LHCN-M2 (cell line): Measurements from ENCODE around the gene LIMS1. TPM values are rescaled to one million over a fixed set of nuclear protein-coding genes. Genes with fewer than 3 reads are reported as not detected.
"Not testable (repeated sequence)": the region's sequence is repeated elsewhere in the genome, so short reads cannot be mapped to it uniquely, and the experiment has no call there.

Experiments used
- DNase-seq: peaks from one replicate; pipeline ENCODE4 v3.0.0-alpha.2; 2012; ENCODE audit warnings: low read depth
- total RNA-seq: library from RNA; depleted of rRNA; stranded (reverse); fragments of >200 nt; gene quantifications from 2 replicates; pipeline ENCODE4 v1.2.3, GENCODE V29; 2014

Gene LIMS1
- total RNA-seq, 1 experiment from 2014 or later: 198 TPM

DNA sequence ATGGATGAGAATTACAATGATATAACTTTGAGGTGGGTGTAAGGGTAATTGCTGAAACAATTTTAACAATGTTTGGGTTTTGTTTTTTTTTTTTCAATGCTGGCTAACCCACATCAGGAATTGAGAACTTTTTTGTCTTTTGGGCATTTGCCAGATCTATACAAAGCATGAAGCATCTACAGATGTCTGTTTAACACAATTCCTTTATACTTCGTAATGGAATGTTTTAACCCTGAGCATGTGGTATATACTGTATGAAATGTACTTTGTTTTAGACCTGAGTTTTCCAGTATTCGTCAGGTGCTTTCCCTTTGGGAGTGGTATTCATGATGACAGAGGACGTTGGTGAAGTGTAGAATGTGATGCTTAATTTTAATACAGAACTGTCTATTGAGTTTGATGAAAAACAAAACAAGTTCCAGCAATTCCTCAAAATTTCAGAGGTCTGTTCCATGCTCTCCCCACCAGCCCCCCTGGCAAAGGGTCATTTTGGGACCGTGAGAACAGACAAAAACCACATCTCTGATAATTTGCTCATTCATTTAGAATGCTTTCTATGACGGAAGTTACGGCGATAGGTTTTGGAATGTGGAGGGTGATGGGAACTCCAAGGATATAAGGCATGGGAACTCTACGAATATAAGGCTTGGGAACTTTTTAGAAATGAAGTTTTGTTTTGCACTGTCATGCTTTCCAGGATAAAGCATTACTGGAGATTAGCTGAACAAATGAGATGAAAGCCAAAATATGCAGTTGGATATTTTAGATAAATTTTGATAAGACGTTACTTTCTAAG, 14.1 kb downstream of the LIMS1 start:
- no peak for DNase-seq

DNA sequence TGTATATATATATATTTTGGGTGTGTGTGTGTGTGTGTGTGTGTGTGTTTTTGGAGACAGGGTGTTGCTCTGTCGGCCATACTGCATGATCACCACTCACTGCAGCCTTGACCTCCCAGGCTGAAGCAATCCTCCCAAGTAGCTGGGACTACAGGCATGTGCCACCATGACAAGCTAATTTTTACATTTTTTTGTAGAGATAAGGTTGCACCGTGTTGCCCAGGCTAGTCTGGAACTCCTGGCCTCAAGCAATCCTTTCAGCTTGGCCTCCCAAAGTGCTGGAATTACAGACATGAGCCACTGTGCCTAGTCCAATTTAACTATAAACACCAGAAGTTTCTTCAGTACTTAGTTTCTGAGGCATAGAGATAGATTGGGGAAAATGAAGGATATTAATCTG, 18.3 kb downstream of the LIMS1 start:
- DNase-seq: no peak

GRCh38 chr2:108553209-108553919, 19.1 kb downstream of the LIMS1 start:
- no peak for DNase-seq

DNA sequence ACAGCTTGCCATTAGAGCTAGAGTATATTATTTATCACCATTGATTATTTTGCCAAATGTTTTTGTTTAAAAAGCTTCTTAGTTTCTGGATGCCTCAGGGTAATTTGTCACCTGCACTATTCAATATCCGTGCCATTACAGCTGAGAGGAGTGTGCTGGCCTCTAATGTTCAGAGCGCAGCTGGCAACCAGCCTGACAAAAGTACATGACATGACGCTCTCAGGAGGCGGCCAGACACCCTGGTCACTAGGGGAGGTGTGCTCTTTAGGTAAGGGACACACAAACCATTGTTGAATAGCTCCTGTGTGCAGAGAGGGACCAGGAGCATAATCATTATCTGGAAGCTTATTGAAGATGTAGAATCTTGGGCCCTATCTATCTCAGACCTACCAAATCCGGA, 20.3 kb downstream of the LIMS1 start:
- no peak for DNase-seq

GRCh38 chr2:108555572-108555971, 21.3 kb downstream of the LIMS1 start:
- no peak for DNase-seq

DNA sequence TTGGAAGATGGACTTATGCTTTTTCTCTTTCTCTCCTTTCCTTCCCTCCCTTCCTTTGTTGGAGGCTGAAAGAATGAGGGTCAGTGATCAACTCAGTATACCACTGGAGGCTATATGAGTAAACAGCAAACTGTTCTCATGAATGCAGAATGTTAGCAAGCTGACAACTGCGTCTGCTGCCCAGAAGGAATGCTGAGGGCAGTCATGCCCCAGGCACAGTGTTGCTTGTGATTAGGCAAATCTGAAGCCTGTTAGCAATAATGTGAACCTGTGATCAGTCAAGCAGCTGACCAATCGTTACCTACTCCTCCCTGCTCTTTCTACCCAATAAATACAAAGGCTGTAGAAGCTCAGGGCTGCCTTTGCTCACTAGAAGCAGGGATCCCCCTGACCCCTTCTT, 22.3 kb downstream of the LIMS1 start:
- DNase-seq: not testable (repeated sequence)

GRCh38 chr2:108560241-108560811, 26.1 kb downstream of the LIMS1 start:
- no peak for DNase-seq

DNA sequence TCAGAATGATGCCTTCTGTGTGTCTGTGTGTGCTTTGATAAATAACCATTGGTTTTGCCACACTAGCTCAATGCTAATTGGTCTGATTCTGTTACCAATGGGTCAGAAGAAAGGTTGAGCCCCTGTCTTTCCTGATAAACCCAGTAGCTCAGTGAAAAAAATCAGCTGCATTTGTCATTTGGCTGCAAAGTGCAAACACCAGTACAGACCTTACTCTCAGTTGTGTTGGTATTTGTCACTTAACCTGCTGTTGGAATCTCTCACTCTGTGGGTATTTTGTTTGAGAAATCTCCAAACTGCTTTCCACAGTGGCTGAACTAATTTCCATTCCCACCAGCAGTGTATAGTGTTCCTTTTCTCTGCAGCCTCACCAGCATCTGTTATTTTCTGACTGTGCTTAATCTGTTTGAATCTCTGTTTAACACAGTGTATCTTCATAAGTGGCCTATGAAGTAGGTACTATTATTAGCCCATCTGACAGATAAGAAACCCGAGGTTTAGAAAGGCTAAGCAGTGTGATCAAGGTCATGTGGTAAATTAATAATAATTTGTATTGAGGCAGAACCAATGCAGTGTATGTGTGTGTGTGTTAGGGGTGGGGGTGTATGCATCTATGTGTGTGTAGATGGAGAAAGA, 26.7 kb downstream of the LIMS1 start:
- no peak for DNase-seq

GRCh38 chr2:108562274-108562673, 28.0 kb downstream of the LIMS1 start:
- DNase-seq: no peak

DNA sequence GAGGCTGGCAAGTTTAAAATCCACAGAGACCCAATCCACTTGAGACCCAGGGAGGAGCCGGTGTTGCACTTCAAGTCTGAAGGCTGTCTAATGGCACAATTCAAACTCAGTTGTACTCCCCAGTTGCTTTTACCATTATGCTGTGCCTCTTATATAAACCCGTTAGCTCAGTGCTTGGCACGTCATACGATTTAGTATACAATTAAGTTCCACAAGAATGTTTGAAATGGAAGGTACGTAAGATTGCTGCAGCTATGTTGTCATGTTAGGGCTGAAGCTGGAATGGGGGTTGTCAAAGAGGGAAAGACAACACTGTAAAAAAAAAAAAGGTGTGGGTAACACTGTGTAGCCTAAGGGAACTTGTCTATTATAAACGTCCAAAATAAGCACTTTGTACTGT, 30.2 kb downstream of the LIMS1 start:
- DNase-seq: no peak

GRCh38 chr2:108565778-108566375, 31.6 kb downstream of the LIMS1 start:
- DNase-seq: no peak

GRCh38 chr2:108570416-108570815, 36.1 kb downstream of the LIMS1 start:
- peak; percentile 36 for DNase-seq

GRCh38 chr2:108571286-108571685, 37.0 kb downstream of the LIMS1 start:
- DNase-seq: no peak

DNA sequence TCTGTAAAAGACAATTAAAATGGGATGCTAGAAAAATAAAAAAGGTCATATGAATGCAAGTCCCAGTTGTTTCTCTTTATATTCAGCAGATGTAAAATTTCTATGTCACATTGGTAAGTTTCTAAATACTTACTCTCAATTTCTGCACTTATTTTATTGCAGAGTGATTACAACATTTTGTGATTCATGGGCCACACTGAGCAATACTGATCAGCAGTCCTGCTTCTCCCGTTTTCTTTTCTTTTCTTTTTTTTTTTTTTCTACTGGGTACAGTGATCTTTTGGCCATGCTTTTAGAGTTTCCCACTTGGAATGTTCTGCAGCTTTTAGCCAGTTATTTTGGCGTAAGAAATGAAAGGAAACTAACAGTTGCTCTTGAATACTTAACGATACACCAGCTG, 38.8 kb downstream of the LIMS1 start:
- DNase-seq: peak; percentile 74

DNA sequence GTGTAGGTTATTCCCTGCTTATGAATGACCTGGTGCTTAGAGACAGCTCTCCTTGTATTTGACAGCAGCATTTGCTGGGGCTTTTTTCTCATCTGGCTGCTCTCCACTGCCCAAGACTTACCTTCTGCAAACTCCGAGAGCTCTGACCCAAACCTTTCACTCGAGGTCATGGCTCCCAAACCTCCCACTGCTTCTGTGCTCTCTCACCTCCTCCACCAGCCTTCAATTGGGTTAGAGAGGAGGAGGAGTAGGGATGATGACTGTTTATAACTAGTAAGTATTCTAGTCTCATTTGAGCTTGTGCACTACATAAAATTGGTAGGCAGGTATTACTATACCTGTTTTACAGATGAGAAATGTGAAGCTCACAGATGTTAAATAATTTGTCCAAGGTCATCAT, 40.1 kb downstream of the LIMS1 start:
- no peak for DNase-seq

DNA sequence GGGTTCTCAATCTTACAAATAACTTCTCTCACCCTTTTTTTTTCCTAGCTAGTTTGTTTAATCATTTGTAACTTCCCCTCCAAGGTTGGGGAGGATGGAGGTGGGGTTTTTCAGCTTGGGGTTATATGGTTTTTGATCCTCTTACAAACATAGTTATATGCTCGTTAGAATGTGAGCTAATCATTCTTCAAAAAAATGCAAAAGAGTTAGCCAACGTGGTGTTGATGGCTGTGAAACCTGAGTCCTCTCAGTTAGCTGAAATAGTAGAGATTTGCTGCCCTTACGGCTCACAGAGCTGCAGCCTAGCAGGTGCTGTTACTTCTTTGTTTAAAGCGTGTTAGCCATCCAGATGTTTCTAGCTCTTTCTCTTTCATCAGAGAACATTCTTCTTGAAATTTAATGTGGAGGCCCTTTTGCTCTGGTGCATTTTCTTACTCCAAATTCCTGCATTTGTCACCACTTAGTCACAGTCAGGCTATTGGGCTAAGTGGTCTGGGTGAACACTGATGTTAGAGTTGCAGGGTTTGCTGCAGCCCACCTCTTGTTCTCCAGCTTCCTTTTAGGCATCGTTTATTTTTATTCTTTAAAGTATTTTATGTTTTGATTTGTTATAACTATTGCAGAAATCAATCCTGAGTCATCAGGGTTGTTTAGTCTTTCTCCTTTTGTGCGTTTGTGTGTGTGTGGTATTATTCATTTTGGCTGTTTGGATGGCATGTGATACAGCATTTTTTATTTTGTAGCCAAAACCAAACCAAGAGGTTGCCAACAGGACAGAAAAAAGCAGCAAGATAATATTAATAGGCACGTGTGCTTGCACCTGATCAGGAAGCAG, 41.1 kb downstream of the LIMS1 start:
- DNase-seq: peak; percentile 83

DNA sequence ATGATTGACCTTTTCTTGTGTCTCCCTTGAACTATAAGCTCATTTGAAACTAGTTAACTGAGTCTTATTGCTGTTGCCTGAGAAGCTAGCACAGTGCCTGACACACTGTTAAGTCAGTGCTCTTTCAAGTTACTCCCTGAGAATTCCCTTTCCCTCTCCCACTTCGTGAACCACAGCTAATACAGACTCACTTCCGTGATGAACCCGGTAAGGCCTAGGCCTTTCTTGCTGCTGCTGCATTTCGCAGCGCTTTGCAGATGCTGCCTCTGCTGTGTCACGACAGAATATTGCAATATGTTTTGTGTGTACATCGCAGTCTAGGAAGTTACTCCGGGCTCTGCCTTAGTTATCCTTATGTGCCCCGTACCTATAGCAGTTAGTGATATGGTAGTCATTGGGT, 42.8 kb downstream of the LIMS1 start:
- no peak for DNase-seq

DNA sequence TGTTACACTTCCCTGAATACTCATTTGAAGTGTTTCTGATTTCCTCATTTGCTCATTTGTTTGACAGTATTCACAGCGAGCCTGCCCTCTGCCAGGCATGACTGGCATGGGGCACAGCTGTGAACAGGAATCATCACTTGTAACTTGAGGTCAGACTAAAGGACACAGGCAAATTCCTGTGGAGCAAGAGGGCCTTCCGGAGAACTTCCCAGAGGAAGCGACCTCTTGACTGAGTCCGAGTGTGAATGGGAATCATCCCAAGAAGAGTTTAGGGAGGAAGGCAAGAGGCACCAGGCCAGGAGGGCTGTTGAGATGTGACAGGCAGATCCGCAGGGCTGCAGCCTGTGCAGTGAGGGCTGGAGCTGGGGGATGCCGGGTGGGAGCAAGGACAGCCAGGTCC, 45.4 kb downstream of the LIMS1 start:
- peak; percentile 95 for DNase-seq

DNA sequence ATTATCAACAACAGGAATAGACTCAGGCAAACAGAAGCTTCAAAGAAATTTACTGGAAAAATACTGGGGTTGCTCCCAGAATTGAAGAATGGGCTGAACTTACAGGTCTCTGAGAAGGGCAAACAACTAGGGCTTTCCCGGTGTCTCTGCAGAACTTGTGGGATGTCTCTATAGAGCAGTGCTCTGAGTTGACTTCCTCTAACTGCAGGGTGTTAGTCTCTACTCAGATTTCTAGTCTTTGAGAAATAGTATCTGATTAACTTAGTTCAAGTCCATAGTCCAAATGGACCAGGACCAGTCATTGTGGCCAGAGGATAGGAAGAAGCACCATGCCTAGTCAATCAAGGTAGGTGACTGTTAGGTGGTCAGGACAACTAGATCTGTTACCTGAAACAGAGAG, 45.8 kb downstream of the LIMS1 start:
- no peak for DNase-seq

- peak; percentile 81 for DNase-seq
Observed at GRCh38 chr2:108583903-108584520, 49.7 kb downstream of the LIMS1 start.

GRCh38 chr2:108585436-108585835, 51.2 kb downstream of the LIMS1 start:
- no peak for DNase-seq
